Stomach smooth muscle (tissue), 2 donors: ENCODE data around the gene RALGPS2.
"Not testable (repeated sequence)": the region's sequence is repeated elsewhere in the genome, so short reads cannot be mapped to it uniquely, and the experiment has no call there.

Source experiments
- H3K27ac ChIP-seq: one replicate; pipeline ENCODE4 v1.7.0; 2013; ENCODE audit warnings: mild to moderate bottlenecking, low read length, inconsistent platforms
- H3K27me3 ChIP-seq, 2 donors: one replicate each; pipeline ENCODE4 v1.7.0; 2013; ENCODE audit warnings: low read length in 2 of 2; ENCODE audit not compliant: insufficient read depth in 2 of 2, control insufficient read depth in 1 of 2
- H3K36me3 ChIP-seq, 2 donors: one replicate each; pipeline ENCODE4 v1.7.0; 2013; ENCODE audit warnings: low read length in 2 of 2; ENCODE audit not compliant: control insufficient read depth in 2 of 2, insufficient read depth in 2 of 2
- H3K4me1 ChIP-seq: one replicate; pipeline ENCODE4 v1.7.0; 2013; ENCODE audit warnings: low read length; ENCODE audit not compliant: control insufficient read depth, insufficient read depth
- H3K4me3 ChIP-seq, 2 donors: one replicate each; pipeline ENCODE4 v1.7.0; 2013; ENCODE audit warnings: low read length in 2 of 2
- H3K9ac ChIP-seq, 2 donors: one replicate each; pipeline ENCODE4 v1.7.0; 2013; ENCODE audit warnings: low read length in 2 of 2, mild to moderate bottlenecking in 1 of 2
- H3K9me3 ChIP-seq, 2 donors: one replicate each; pipeline ENCODE4 v1.7.0; 2013; ENCODE audit warnings: low read length in 2 of 2; ENCODE audit not compliant: control insufficient read depth in 2 of 2
- donor health status: healthy.
- donor health status: Pancreatic carcinoma.

The RALGPS2 gene

GRCh38 chr1:178810585-178810984 is 85.5 kb downstream of the RALGPS2 start:
- no peaks in the 10 kb centered on the region for H3K27me3 ChIP-seq
- no peaks in the 10 kb centered on the region for H3K4me1 ChIP-seq
- no peak overlapping the region for H3K4me3 ChIP-seq
- no peak overlapping the region for H3K9ac ChIP-seq
- H3K36me3 ChIP-seq = no peaks in the 10 kb centered on the region
- H3K9me3 ChIP-seq = no peaks in the 10 kb centered on the region
- no peak overlapping the region for H3K27ac ChIP-seq

- Histone ChIP-seq H3K9me3 (no peaks in the 10 kb centered on the region), H3K4me1 (no peaks in the 10 kb centered on the region), H3K27ac (no peak overlapping the region), H3K4me3 (no peak overlapping the region), H3K9ac (no peak overlapping the region), H3K36me3 (no peaks in the 10 kb centered on the region), H3K27me3 (no peaks in the 10 kb centered on the region)
Observed at GRCh38 chr1:178818416-178818815, 93.4 kb downstream of the RALGPS2 start.

GRCh38 chr1:178819123-178819522 is 94.1 kb downstream of the RALGPS2 start:
- no peak overlapping the region for H3K4me3 ChIP-seq
- no peaks in the 10 kb centered on the region for H3K27me3 ChIP-seq
- H3K36me3 ChIP-seq = no peaks in the 10 kb centered on the region
- H3K9me3 ChIP-seq = no peaks in the 10 kb centered on the region
- H3K27ac ChIP-seq = no peak overlapping the region
- no peaks in the 10 kb centered on the region for H3K4me1 ChIP-seq
- no peak overlapping the region for H3K9ac ChIP-seq

- Histone ChIP-seq H3K9ac (no peak overlapping the region), H3K4me3 (no peak overlapping the region), H3K36me3 (no peaks in the 10 kb centered on the region), H3K4me1 (no peaks in the 10 kb centered on the region), H3K27me3 (no peaks in the 10 kb centered on the region), H3K27ac (no peak overlapping the region), H3K9me3 (no peaks in the 10 kb centered on the region)
Observed at GRCh38 chr1:178821134-178821866, 96.3 kb downstream of the RALGPS2 start.

- Histone ChIP-seq H3K4me1 (no peaks in the 10 kb centered on the region), H3K27me3 (no peaks in the 10 kb centered on the region), H3K36me3 (no peaks in the 10 kb centered on the region)
Observed at GRCh38 chr1:178825167-178825566, 100.1 kb downstream of the RALGPS2 start.

GRCh38 chr1:178844436-178844835 is 119.4 kb downstream of the RALGPS2 start:
- no peak overlapping the region for H3K4me3 ChIP-seq

More at GRCh38 chr1:178825167-178825566, 100.1 kb downstream of the RALGPS2 start:
- no peak overlapping the region for H3K4me3 ChIP-seq
- H3K9me3 ChIP-seq = no peaks in the 10 kb centered on the region
- no peak overlapping the region for H3K27ac ChIP-seq
- H3K9ac ChIP-seq = no peak overlapping the region

GRCh38 chr1:178846306-178846705 is 121.3 kb downstream of the RALGPS2 start:
- Histone ChIP-seq H3K9me3 (no peaks in the 10 kb centered on the region), H3K27ac (no peak overlapping the region), H3K4me3 (no peak overlapping the region), H3K36me3 (no peaks in the 10 kb centered on the region), H3K9ac (no peak overlapping the region), H3K4me1 (no peaks in the 10 kb centered on the region), H3K27me3 (no peaks in the 10 kb centered on the region)

More at GRCh38 chr1:178844436-178844835, 119.4 kb downstream of the RALGPS2 start:
- Histone ChIP-seq H3K36me3 (no peaks in the 10 kb centered on the region), H3K27me3 (no peaks in the 10 kb centered on the region), H3K9ac (no peak overlapping the region), H3K4me1 (no peaks in the 10 kb centered on the region), H3K9me3 (no peaks in the 10 kb centered on the region), H3K27ac (no peak overlapping the region)

GRCh38 chr1:178847396-178847849 is 122.4 kb downstream of the RALGPS2 start:
- Histone ChIP-seq H3K4me3 (no peak overlapping the region), H3K36me3 (peaks cover 0 to 8% of the 10 kb centered on the region in 2 donors), H3K27ac (no peak overlapping the region), H3K27me3 (no peaks in the 10 kb centered on the region), H3K4me1 (no peaks in the 10 kb centered on the region), H3K9me3 (no peaks in the 10 kb centered on the region), H3K9ac (no peak overlapping the region)

- not testable (repeated sequence) for H3K4me3 ChIP-seq, H3K9me3 ChIP-seq, H3K27ac ChIP-seq, H3K27me3 ChIP-seq, H3K4me1 ChIP-seq, H3K9ac ChIP-seq
- H3K36me3 ChIP-seq = peaks cover 0 to 12% of the 10 kb centered on the region in 2 donors
Observed at GRCh38 chr1:178847919-178848318, 122.9 kb downstream of the RALGPS2 start.

- Histone ChIP-seq H3K9me3 (no peaks in the 10 kb centered on the region), H3K27ac (no peak overlapping the region), H3K9ac (no peak overlapping the region)
Observed at GRCh38 chr1:178849918-178850317, 124.9 kb downstream of the RALGPS2 start.

GRCh38 chr1:178857126-178857525 is 132.1 kb downstream of the RALGPS2 start:
- Histone ChIP-seq H3K4me3 (no peak overlapping the region), H3K27ac (no peak overlapping the region), H3K9ac (no peak overlapping the region), H3K4me1 (no peaks in the 10 kb centered on the region), H3K9me3 (no peaks in the 10 kb centered on the region), H3K36me3 (peaks cover 0 to 7% of the 10 kb centered on the region in 2 donors), H3K27me3 (no peaks in the 10 kb centered on the region)

More at GRCh38 chr1:178849918-178850317, 124.9 kb downstream of the RALGPS2 start:
- H3K4me1 ChIP-seq = no peaks in the 10 kb centered on the region
- H3K27me3 ChIP-seq = no peaks in the 10 kb centered on the region
- no peak overlapping the region for H3K4me3 ChIP-seq
- peaks cover 0 to 12% of the 10 kb centered on the region in 2 donors for H3K36me3 ChIP-seq
